GM18505 (cell line): ENCODE measurements around the gene CEP85.
A peak's percentile ranks its signal among the peaks of the same experiment; 100 is the strongest.

ENCODE experiments used
- ATAC-seq: cut with Tn5 transposase; IDR thresholded peaks from one replicate; pipeline ENCODE4 v1.9.1; 2021; ENCODE audit not compliant: unreplicated experiment
- POLR2A ChIP-seq: IDR thresholded peaks from 4 replicates; pipeline ENCODE4 v1.6.1; 2011; ENCODE audit warnings: borderline replicate concordance; ENCODE audit not compliant: insufficient read depth, insufficient read length; ENCODE audit errors: extremely low read depth

The CEP85 gene, protein sequence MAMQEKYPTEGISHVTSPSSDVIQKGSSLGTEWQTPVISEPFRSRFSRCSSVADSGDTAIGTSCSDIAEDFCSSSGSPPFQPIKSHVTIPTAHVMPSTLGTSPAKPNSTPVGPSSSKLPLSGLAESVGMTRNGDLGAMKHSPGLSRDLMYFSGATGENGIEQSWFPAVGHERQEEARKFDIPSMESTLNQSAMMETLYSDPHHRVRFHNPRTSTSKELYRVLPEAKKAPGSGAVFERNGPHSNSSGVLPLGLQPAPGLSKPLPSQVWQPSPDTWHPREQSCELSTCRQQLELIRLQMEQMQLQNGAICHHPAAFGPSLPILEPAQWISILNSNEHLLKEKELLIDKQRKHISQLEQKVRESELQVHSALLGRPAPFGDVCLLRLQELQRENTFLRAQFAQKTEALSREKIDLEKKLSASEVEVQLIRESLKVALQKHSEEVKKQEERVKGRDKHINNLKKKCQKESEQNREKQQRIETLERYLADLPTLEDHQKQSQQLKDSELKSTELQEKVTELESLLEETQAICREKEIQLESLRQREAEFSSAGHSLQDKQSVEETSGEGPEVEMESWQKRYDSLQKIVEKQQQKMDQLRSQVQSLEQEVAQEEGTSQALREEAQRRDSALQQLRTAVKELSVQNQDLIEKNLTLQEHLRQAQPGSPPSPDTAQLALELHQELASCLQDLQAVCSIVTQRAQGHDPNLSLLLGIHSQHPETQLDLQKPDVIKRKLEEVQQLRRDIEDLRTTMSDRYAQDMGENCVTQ

DNA sequence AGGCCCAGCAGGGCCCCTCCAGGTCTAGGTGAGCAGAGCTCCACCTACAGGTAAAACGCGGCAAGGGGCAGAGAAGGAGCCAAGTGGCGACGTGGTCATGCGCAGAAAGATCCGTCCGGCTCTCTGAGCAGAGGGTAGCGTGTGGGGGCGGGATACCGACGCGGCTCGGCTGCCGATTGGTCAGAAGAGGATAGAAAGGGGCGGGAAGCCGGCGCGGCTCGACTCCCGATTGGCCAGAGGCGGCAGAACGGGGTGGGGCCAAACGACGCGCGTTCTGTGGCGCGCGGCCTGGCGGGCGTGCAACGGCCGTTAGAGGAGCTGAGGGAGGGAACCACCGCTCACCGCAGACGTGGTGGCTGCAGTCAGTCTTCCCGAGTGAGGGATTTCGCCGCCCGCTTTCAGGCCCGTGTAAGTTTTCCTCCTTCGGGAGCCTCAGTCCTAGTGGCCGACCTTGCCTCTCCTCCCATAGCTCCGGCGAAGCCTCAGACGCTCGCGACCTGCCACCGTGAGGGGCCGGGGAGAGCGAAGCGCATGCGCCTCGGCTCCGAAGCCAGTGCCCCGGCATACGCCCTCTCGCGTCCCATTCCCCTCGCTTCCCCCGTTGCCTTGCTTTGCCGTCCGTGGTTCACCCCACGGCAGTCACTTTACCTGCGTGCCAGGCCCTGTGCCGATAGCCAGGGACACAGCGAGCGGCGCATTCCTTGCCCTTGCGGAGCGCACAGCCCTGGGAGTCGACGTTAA, at the start of gene CEP85:
TSS of gene CEP85 (plus strand) at position 298 of the 741 bp plus-strand sequence. CDS start 5,584 bp downstream, outside the sequence.
- ATAC-seq = peak; percentile 85
- peak; percentile 88 for TF ChIP-seq POLR2A

DNA sequence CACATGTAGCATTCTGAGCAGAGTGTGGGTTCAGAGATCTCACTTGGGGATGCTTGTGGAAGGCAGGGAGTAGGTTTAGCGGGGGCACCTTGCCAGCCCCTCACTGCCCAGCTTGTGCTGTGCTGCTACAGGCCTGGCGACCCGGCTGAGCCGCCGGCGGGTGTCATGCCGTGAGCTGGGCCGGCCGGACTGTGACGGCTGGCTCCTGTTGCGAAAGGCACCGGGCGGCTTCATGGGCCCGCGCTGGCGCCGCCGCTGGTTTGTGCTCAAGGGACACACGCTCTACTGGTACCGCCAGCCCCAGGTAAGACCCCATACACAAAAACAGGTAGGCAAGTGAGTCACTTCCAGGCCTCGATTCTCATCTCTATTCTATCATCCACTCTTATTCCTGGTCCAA, 49.1 kb upstream of the CEP85 start:
- no peak for ATAC-seq
- no peak for TF ChIP-seq POLR2A

DNA sequence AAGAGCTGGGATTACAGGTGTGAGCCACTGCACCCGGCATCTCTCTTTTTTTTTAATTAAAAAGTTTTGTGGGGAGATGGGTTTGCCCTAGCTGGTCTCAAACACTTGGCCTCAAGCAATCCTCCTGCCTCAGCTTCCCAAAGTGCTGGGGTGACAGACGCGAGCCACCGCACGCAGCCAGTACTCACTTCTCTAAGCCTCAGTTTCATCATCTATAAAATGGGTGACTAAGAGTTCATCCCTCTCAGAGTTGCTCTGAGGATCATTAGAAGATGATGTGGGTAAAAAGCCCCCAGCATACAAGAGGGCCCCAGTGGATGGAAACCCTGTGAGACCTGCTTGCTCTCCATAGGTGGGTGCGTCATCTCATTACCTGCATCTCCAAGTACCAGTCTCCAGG, 46.1 kb upstream of the CEP85 start:
- ATAC-seq = no peak
- no peak for TF ChIP-seq POLR2A

DNA sequence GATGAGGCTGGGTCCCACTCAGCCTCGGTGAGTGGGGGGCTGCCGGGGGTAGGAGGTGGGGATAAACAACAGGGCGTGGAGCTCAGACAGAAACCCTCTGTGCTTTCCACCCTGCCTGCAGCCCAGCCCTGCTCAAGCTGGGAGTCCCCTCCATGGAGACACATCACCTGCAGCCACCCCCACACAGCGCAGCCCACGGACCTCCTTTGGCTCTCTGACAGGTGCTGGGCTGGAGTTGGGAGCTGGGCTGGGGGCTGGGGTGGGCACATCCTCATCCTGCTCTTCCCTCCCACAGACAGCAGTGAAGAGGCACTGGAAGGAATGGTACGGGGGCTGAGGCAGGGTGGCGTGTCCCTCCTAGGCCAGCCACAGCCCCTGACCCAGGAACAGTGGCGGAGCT, 45.5 kb upstream of the CEP85 start:
- ATAC-seq = no peak
- no peak for TF ChIP-seq POLR2A

DNA sequence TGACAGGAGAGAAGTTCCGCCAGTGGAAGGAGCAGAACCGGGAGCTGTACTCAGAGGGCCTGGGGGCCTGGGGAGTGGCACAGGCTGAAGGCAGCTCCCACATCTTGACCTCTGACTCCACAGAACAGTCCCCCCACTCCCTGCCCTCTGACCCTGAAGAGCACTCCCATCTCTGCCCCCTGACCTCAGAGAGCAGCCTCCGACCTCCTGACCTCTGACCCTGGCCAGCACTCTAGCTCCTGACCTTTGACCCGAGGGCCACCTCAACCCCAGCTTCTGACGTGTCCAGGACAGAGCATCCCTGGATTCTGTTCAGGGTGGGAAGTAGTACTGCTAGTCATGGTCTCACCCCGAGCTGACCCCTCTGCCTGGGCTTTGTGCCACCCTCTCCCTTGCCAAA, 44.7 kb upstream of the CEP85 start:
- no peak for ATAC-seq
- TF ChIP-seq POLR2A = no peak

DNA sequence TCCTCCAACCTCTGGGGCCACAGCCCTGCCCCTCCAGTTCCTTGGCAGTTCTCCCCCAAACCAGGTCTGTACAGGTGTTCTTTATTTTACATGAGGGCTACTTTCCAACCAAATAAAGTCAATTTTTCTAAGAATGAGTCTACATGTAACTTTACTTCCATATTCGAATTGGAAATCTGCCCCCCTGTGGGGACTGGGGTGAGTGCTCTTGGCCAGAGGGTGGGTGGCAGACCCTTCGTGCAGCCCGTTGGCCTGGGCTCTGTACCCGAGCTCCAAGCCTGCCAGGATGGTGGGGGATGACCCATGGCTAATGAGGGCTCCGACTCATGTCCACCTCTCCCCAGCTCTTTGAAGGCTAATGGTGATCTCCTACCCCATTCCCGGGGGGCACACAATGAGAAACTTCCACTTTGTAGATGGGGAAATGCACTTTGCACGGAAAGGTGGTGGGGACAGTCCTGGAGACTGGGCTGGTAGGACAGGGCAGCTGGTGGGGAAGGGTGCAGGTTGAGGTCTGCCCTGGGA, 44.2 kb upstream of the CEP85 start:
- no peak for ATAC-seq
- TF ChIP-seq POLR2A = no peak

DNA sequence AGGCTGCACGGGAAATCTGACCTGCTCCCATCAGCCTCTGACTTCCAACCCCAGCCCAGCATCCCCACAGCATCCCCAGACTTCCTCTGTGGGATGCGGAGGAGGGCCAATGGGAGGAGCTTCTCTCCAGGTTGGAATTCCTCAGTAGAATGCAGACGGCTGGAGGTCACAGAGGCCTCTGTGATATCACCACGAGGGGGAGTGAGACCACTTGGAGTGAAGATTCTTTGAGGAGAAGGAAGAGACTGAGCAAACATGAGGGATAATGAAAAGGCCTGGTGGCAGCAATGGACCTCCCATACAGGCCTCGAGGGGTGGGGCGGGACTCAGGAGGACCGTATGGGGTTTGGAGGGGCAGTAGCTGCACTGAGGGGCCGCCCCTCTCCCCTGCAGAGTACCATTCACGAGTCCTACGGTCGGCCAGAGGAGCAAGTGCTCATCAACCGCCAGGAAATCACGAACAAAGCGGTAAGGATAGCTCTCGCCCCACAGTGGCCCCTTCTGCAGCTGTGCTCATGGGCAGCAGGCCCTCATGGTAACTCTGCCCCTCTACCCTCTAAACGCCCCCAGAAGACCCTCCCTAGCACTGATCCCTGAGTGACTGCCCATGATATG, 43.5 kb upstream of the CEP85 start, which contains the start of gene CATSPER4:
TSS of gene CATSPER4 (plus strand) at position 230 of the 615 bp plus-strand sequence. CDS start at position 256, 26 bp downstream.
- ATAC-seq = no peak
- no peak for TF ChIP-seq POLR2A

DNA sequence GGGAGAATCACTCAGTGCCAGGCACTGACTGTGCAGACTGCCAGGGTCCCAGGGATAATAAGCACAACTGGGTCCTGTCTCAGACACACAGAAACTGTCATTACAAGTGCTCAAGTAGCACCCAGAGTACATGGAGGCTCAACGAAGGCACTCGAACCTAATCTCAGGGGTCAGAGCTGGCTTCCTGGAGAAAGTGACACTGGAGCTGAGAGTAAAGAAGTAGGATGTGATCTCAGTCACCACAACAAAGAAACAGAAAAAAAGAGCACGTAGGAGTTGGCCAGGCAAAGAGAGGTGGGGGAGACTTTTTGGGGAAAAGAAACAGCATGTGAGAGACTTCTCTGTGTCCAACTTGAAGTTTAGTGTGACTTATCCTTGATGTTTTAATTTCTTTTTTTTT, 42.3 kb upstream of the CEP85 start:
- no peak for TF ChIP-seq POLR2A
- no peak for ATAC-seq

DNA sequence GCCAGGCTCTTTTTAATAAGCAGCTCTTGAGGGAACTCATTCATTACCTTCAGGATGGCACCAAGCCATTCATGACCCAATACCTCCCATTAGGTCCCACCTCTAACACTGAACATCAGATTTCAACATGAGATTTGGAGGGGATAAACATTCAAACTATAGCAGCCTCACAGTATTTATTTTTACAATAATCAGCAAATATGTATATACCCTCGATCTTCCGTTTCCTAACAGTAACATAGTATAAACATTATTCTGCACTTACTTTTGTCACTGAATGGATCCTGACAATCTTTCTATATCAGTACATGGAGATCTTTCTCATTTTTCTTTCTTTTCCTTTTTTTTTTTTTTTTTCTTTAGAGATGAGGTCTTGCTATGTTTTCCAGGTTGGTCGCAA, 38.2 kb upstream of the CEP85 start:
- no peak for ATAC-seq
- TF ChIP-seq POLR2A = no peak

DNA sequence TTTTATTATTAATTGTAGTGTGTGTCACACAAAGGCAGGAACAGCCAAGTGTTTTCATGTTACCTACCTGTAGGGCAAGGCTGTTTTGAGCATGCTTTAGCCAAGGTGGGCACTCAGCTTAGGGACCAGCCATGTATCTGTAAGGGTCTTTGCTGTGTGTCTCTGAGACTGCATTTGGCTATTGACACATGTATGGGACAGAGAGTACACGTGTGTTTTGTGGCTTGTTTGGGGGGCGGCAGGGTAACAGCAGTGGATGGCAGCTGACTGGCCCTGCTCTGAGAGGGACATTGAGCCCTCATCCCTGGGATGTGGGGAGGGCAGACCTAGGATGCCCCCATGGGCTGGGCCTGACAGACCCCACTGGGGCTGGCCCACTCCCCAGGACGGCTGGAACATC, 36.7 kb upstream of the CEP85 start:
- TF ChIP-seq POLR2A = no peak
- no peak for ATAC-seq

DNA sequence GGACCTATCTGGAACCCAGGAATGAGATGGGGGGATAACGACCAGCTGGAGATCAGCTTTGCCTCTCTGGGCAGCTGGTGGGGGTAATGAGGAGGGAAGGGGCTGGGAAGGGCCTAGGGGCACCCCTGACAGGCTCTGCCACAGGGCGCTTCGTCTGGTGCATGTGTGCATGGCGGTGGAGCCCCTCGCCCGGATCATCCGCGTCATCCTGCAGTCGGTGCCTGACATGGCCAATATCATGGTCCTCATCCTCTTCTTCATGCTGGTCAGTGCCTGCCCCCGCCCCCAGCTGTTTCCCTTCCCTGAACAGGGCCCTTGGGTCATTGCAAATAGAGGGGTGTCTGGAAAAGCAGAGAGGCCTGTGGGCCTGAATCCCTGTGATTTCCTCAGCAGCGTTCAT, 36.2 kb upstream of the CEP85 start:
- no peak for ATAC-seq
- no peak for TF ChIP-seq POLR2A

DNA sequence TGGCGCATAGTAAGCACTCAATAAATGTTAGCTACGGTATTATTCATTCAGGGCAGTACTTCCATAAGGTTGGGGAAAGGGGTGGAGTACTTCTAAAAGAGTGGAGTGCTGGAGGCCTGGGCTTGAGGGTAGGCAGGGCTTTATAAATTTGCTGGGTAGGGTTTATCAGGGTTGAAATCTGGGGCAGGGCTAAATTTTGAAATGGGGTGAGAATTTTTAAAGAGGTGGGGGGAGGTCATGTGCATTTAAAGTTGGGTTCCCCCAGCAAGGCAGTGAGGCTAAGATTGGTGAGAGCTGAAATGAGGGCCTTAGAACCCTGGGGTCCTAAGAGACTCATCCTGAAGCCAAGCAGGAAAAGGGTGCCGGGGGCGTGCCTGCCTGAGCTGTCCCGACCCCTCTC, 33.6 kb upstream of the CEP85 start:
- no peak for ATAC-seq
- no peak for TF ChIP-seq POLR2A

DNA sequence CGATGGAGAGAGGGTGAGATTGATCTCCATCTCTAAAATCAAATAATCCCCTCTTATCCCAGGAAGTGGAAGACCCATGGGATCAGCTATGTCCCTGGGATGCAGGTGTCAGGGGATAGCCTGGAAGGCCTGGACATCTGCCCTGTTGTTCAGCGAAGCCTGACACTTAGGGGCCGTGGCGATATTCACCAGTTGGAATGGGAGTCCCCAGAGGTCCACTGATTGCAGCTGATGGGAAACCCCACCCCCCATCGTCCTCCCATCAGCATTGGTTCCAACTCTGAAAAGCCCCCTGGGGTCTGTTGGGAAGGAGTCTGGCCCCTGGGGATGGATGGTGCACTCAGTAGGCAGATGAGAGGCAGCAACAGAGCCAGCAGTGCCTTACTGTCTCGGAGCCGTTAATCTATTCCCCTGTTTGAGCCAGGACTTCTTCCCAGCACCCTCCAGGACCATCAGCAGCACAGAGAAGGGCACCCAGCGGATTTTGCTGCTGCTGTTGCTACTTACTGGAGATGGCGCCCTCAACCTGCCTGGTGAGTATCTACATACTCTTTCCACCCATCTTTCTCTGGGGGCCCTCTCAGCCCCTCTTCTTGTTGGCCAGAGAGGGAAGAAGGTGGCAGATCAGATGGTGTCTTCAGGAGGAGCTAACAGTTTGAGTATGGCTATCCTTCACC, 30.2 kb upstream of the CEP85 start:
- no peak for TF ChIP-seq POLR2A
- no peak for ATAC-seq
